ENCODE data around the gene SERPINB2.

SERPINB2 gene, protein sequence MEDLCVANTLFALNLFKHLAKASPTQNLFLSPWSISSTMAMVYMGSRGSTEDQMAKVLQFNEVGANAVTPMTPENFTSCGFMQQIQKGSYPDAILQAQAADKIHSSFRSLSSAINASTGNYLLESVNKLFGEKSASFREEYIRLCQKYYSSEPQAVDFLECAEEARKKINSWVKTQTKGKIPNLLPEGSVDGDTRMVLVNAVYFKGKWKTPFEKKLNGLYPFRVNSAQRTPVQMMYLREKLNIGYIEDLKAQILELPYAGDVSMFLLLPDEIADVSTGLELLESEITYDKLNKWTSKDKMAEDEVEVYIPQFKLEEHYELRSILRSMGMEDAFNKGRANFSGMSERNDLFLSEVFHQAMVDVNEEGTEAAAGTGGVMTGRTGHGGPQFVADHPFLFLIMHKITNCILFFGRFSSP

DNA sequence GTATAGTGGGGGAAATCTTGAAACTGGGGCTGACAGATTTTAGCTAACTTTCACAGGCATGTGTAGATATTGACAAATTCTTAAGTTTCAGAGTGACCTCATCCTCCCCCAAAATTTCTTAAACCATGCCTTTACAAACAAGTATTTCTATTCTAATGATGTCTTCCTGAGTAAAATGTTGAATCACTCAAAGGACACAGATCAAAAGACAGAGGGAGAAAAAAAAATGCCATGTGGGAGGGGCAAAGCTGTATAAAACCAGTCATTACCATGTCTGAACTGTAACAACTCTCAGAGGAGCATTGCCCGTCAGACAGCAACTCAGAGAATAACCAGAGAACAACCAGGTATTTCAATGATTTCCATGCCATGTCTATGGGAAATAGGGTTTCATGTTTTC lies at the start of gene SERPINB2:
Gene SERPINB2, plus strand, starts transcription at position 282 of the 400 bp plus-strand sequence. CDS start 3,740 bp downstream, outside the sequence.
- no peak for DNase-seq (ENCODE audit: low spot score)

DNA sequence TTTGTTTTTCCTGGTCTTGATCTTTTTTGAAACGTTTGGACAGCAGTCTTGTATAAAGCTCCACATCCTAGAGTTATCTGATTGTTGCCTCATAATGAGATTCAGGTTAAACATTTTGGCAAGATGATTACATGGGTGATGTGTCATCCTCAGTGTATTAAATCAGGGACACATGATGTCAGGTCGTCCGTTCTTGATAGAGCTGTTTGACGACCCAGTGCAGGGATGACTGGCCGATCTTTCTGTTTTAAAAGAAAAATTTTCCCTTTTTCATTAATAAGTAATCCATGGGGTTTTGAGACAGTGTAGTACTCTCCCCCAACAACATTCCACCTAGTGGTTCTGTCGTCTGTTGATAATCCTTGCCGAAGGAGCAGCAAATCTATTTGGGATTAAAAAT lies 44.5 kb upstream of the SERPINB2 start:
- DNase-seq (ENCODE audit: low spot score): no peak

DNA sequence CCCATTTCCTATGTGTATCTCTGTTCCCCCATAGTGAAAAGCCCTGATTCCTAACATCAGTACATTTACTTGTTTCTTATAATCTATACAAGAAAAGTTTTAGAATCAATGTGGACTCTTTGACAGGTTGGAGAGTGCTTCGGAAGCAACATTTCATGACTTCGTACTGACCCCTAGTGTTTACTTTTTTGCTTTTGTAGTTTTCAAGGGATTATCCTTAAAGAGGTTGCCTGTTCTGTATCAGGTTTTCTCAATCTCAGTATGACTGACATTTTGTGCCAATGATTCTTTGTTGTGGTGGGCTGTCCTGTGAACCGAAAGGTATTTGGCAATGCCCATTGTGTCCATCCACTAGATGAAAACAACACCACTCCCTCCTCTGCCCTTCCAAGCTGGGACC lies 43.3 kb upstream of the SERPINB2 start:
- no peak for DNase-seq (ENCODE audit: low spot score)

DNA sequence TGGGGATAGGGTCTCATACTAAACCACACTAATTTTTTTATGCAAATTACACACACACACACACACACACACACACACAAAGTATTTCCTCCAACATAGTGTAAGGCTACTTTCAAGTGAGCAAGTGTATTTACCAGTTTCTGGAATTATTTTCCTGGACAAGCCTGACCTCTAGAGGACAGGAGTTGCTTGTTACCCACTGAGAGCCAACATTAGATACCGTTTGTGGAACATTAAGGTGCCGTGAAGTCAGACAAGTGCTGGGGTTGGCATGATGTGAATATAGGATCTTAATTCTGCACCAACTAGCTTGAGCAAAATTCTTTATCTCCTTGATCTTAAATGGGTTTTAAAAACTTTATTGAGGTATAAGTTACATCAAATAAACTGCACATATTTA lies 39.3 kb upstream of the SERPINB2 start:
- DNase-seq (ENCODE audit: low spot score): no peak

DNA sequence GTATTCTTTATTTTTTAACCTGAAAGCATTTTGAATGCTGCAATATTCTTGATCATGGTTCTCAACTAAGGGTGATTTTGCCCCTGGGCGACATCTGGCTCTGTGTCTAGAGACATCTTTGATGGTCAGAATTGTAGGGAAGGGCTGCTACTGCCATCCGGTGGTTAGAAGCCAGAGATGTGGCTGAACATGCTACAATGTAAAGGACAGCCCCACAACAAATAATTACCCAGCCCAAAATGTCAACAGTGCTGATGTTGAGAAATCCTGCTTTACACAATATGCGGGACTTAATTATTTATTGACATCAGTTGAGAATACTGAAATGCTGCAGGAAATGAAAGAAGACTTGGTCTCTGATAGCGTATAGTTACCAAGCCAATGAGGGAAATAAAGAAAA lies 37.5 kb upstream of the SERPINB2 start:
- no peak for DNase-seq (ENCODE audit: low spot score)

DNA sequence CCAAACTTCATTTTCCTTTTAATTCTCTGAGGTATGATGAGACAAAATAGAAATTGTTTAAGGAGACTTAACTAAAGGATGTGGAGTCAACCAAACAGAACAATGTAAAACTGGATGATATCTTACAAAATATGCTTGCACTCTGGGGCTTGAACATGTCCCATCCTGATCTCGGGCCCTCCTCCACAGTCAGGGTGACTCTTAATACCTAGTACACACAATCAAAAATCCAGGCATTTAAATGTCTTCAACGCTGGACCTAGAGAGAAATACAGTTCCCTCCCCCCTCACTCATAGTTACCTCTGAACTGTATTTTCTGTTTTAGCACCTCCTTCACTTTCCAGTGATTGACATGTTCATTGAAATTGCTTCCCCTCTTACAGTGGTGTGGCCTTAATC lies 36.9 kb upstream of the SERPINB2 start:
- DNase-seq (ENCODE audit: low spot score): no peak

DNA sequence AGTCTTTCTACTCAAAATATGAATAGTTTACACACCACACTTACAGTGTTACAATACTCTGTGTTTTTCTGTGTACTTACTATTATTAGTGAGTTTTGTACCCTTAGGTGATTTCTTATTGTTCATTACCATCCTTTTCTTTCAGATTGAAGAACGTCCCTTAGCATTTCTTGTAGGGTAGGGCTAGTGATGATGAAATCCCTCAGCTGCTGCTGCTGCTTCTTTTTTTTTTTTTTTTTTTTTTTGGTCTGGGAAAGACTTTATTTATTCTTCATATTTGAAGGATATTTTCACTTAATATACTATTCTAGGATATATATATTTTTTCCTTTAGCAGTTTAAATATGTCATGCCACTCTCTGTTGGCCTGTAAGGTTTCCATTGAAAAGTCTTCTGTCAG lies 29.0 kb upstream of the SERPINB2 start:
- DNase-seq (ENCODE audit: low spot score): no peak

DNA sequence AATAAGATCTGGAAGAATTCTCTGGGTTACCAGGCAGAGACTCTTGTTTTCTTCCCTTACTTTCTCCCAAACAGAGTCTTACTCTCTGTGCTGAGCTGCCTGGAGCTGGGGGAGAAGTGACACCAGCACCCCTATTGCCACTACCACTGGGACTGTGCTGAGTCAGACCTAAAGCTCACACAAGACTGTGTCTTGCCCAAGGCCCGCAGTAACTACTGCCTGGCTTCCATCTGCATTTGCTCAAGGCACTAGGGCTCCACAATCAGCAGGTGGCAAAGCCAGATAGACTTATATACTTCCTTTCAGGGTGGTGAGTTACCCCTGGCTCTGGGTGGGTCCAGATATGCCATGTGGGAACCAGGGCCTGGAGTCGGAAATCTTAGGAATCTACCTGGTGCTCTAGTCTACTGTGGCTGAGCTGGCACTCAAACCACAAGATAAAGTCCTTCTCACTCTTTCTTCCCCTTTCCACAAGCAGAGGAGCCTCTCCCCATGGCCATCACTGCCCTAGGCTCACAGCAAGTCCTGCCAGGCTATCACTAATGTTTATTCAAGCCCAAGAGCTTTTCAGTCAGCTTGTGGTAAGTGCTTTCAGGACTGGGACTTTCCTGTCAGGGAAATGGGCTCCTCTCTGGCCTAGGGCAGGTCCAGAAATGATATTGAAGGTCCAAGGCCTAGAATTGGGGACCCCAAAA lies 27.6 kb upstream of the SERPINB2 start:
- no peak for DNase-seq (ENCODE audit: low spot score)

DNA sequence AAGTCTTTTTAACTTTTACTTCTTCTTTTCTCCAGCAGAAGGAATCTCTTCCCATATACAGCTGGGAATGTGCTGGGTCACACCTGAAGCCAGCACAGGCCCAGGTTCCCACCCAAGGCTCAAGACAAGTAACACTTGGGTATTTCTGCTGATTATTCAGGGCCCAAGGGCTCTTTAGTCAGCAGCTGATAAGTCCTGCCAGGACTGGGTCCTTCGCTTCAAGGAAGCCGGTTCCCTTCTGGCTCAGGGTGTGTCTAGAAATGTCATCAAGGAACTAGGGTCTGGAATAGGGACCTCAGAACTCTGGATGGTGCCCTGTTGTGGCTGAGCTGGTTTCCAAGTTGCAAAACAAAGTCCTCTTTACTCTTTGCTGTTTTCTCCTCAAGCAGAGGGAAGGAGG lies 27.0 kb upstream of the SERPINB2 start:
- DNase-seq (ENCODE audit: low spot score): no peak

DNA sequence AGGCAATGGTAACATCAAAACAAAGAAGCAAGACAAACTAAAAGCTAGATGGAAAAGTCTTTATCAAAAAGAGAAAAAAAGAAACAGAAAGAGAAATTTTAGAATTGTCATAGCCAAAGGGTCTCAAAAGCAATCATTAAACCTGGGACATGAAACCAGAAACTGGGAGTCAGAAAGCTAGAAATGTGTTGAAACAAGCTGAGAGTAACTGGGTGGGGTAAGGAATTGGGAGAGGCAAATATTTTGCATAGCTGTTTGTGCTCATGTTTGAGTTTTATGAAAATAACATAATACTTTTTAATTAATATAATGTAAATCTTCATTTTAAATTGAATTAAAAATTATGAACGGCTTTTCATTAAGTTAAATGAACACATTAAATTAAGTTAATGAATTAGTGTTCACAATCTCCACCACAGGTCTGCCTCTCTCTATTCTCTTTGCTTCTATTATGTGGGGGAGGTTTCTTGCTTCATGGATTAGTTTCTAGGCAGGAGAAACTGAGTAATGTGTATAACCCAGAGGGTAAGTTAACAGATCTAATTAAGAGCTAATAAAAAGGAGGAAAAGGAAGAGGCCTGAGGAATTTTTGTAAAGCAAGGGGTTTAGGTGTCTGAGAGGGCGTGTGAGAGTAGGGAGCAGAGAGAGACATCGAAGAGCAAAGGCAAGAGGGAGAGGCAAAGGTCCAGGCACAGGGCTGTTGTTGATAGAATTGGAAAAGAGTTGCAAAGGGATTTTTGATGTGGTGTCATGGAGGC lies 20.0 kb upstream of the SERPINB2 start:
- DNase-seq (ENCODE audit: low spot score): no peak

DNA sequence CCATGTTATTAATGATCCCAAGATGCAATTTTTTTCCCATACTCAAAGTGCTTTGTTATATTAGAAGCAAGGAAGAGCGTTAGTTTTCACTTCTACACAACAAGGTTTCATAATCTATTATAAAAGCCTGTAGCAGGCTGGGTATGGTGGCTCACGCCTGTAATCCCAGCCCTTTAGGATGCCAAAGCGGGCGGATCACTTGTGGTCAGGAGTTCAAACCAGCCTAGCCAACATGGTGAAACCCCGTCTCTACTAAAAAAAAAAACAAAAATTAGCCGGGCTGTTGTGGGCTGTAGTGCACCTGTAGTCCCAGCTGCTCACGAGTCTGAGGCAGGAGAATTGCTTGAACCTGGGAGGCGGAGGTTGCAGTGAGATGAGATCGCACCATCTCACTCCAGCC lies 19.0 kb upstream of the SERPINB2 start:
- DNase-seq (ENCODE audit: low spot score): no peak

DNA sequence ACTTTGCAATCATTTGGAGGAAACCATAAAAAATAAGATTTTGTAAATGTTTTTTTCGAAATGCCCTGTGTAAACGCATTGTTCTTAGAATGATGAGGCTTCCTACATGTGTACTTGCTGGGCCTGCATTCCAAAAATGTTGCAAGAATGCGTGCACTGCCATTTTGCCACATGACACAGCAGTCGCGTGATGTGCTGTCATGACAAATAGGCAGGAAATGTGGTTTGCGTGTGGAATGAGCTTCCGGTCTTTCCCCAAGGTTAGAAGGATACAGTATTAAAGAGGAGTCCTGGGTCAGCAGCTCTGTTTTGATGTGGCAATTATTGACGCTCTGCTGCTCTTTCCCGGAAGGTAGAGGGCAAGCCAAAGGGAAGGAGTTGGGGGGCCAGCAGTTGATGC lies 18.1 kb upstream of the SERPINB2 start:
- DNase-seq (ENCODE audit: low spot score): no peak

DNA sequence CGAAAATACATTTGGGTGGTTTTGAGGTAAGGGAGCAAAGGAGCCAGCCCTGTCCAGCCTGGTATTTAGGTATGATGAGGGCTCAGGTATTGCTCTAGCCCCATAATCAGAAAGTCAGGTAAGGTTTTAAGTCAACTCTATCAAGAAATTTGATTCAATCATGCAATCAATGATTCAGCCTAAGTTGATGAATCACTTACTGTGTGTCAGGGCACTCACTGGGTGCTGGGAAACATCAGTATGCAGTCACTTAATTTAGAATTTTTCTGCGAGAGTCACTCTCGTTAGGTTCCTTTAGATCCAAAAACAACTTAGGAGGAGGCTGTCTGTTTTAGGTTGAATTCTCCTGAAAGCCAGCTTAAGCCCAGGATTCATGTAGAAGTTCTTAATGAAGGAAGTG lies 17.7 kb upstream of the SERPINB2 start:
- no peak for DNase-seq (ENCODE audit: low spot score)

DNA sequence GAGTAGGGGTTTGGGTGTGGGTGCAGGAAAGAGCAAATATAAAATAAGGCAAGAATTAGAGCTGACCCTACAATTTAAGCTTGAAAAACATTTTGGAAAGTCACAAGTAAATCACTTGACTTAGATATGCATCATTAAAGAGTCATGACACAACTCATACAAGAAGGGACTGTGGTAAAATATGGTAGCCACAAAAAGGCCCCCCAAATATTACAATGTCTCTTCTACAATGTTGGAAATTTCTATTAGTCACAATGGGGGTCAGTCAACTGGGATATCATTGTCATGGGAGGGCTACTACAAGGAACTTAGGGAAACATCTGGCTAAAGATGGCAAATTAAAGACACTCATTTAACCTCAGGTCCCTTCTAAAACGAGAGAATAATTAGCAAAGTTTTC lies 15.7 kb upstream of the SERPINB2 start:
- DNase-seq (ENCODE audit: low spot score): no peak

DNA sequence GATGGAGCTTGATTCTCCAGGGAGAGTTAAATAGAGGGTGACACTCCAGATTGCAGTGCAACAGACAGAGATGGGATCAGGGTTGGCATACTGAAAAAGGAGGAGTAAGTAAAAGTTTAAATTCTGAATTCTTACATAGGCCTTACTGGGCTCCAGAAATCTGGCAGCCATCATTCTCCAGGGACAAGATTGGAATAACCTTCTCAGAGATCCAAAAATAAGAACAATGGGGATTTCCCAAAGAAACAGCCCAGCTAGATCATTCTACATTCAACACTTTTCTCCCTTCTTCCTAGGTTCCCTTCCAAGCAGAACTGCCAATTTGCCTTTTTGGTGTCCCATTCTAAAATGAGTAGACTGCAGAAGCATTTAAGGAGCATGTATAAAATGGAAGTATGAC lies 14.9 kb upstream of the SERPINB2 start:
- DNase-seq (ENCODE audit: low spot score): no peak

DNA sequence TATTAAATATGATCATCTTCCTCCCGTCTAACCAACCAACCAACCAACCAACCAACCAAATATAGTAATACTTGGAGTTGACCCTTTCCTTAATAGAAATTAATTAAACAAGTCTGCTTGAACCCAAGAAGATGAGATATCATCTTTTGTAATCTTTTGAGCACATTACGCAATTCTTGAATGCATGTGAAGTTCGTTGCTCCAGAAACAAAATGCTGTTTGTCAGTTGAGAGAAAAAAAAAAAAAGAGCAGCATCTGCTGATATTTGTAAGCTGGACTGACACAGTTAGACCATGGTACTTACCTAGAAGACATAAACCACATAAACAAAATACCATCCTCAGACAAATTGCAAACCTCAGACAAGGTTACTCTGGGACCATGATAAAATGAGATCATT lies 9.2 kb upstream of the SERPINB2 start:
- DNase-seq (ENCODE audit: low spot score): no peak

DNA sequence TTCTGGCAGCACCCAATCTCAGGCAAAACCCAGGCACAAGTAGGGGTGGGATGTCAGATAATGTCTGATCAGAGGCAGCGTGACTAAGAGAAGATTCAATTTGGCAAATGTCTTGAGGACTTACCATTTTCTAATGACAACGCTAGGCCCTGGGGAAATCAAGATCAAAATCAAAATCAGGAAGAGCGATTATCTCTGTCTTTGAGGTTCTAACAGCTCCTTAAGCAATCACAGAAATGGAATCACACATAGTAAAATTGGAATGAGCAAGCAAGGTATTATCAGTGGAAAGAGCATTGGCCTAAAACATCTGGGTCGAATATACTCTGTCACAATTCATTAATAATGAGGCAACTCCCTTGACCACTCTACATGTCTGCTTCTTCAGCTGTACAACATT lies 8.6 kb upstream of the SERPINB2 start:
- DNase-seq (ENCODE audit: low spot score): no peak

DNA sequence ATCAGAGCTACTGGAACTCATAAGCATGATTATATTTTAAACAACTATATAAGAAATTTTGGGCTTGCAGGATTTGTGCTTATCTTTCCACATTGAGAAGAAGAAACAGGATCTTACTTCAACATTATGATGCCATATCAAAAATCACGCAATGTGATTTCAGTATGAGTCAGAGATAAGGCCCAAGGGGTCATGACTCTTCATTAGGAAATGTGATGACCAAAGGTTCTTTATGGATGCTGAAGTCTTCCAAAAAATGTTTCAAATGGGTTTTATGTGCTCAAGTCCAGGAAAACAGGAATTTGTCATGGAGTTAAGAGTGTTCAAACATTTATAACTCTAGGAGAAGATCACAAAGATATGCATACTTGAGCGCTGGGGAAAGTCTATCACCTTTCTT lies 7.8 kb upstream of the SERPINB2 start:
- DNase-seq (ENCODE audit: low spot score): no peak

DNA sequence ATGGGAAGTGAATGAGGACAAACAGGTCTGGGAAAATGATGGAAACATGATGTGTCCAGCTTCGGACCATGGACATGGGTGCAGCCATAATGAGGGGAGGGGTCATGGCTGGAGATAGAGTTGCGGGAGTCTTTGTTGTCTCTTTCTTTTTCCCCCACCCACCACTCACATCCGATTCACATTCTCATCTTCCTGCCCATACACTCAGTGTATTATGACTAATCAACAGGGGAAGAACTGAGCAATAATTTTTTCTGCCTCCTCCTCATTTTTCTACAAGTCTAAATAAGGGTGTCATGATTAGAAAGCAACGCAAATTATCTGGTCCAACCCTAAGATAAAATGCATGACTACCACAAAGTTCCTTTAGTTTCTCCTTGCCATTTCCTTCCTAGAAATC lies 5.7 kb upstream of the SERPINB2 start:
- no peak for DNase-seq (ENCODE audit: low spot score)

DNA sequence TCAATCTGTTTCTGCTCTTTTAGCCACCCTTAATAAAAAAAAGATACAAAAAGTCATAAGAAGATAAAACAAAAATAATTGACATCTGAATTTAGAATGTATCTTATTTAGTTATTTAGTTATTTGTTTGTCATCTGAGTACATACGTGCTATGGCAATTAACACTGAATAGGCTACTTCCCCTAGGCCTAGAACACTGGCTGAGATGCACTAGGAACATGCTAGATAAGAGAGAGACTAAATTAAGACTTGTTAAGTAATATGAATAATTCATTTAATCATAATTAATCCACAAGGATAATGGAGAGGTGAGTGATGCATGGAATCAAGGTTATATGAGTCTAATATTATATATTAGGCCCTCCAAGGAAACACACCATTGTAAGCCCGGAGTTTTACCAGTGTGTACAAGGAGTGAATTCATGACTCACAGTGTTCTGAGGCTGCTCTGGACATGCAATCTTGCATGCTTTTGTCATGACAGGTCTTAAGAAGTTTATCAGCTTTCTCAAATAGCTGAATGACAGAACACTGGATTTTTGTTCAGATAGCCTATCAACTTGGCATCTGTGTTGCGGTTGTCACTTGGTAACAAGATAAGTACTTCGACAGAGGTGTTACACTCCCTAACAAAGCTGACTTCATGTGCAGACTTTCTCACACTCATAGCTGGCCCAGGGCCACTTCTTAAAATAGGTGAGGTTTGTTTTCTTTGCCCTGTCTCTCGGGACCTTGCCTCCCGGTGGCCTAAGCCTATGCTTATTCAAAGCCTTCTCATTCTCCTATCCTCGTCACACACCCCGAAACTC lies 5.0 kb upstream of the SERPINB2 start:
- DNase-seq (ENCODE audit: low spot score): no peak

DNA sequence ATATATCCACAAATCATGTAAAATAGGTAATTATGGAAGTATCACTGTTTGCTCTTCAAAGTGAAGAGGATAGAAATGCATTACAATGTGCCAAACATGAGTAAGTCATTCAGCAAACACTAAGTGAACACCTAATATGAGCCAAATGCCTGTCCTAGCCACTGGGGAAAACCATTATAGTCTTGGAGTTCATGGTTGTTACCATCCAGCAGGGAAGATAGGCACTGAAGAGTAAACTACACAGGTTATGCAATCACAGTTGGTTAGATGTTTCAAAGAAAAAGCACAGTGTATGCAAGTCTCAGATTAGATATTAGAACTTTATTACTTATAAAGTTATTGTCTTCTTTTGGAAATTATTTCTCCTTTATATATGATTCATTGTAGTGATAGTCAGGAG lies 3.9 kb upstream of the SERPINB2 start:
- DNase-seq (ENCODE audit: low spot score): no peak

Data from hematopoietic multipotent progenitor cell treated with erythropoietin and hydrocortisone succinate and interleukin-3 and kit ligand, for 15 days (in vitro differentiated cells).